ENCODE measurements around the gene SPINK1. TPM values are rescaled to one million over a fixed set of nuclear protein-coding genes. Genes with fewer than 3 reads are reported as not detected.
A peak's percentile ranks its signal among the peaks of the same experiment; 100 is the strongest.

Gene SPINK1
- total RNA-seq, 2 experiments from 2014 or later: not detected

DNA sequence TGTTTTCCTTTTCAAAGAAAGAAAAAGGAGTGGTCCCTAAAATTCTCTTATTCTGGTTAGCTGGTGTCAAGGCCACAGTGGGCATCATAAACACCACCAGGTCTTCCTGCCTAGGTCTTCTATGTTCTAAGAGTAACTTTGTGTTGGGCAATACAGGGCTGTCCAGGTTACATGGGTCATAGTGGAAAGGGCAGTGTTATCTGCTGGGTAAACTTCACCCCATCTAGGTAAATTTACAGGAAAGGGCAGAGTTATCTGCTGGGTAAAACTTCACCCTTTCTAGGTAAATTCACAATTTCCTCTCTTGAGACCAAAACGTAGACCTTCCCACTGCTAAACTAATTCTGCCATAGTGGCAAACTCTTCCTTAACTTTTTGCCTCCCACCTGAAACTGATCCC is 30.0 kb downstream of the SPINK1 start:
- Mint-ChIP-seq H3K4me1 (ENCODE audit: low read depth) (peaks cover 14% of the 10 kb centered on the region), H3K9me3 (ENCODE audit: insufficient read depth) (no peaks in the 10 kb centered on the region), H3K27ac (no peak overlapping the region), H3K36me3 (ENCODE audit: low read depth) (no peaks in the 10 kb centered on the region), H3K4me3 (no peak overlapping the region), H3K27me3 (ENCODE audit: low read depth) (peaks cover 22% of the 10 kb centered on the region)
- POLR2A ChIA-PET: no interaction called here
- DNase-seq: no peak
- CTCF ChIA-PET: no interaction called here
- no peak for ATAC-seq

DNA sequence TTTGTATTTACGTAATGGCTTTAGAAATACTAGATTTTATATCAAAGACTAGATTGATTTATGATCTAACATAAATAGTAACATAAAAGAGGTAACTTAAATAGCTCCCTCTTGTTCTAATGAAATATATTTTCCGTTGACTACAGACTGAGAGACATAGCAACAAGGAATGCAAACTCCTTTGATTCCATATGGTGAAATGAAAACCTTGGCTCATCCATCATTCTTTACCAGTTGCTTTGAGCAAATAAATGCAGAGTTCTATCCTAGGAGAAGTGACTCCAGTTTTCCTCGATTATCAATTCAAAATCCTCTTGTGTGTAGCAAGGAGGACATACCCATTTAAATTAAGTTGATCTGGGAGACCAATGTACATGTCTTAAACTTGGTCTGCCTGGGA is 31.0 kb downstream of the SPINK1 start:
- CTCF ChIA-PET: no interaction called here
- Mint-ChIP-seq H3K9me3 (ENCODE audit: insufficient read depth) (no peaks in the 10 kb centered on the region), H3K36me3 (ENCODE audit: low read depth) (no peaks in the 10 kb centered on the region), H3K27me3 (ENCODE audit: low read depth) (peaks cover 25% of the 10 kb centered on the region), H3K27ac (no peak overlapping the region), H3K4me3 (no peak overlapping the region), H3K4me1 (ENCODE audit: low read depth) (peaks cover 12% of the 10 kb centered on the region)
- POLR2A ChIA-PET: no interaction called here
- ATAC-seq (no peak), DNase-seq (no peak)

- Mint-ChIP-seq H3K4me1 (ENCODE audit: low read depth) (no peaks in the 10 kb centered on the region), H3K27ac (no peak overlapping the region), H3K4me3 (no peak overlapping the region), H3K27me3 (ENCODE audit: low read depth) (peaks cover 20% of the 10 kb centered on the region), H3K9me3 (ENCODE audit: insufficient read depth) (no peaks in the 10 kb centered on the region), H3K36me3 (ENCODE audit: low read depth) (no peaks in the 10 kb centered on the region)
- POLR2A ChIA-PET: no interaction called here
- DNase-seq: no peak
- ATAC-seq: no peak
- CTCF ChIA-PET: interaction anchor here (0.9 kb wide), 1 partner anchor 26 kb away, joined by 3 read pairs; no protein-coding TSS in a partner anchor
Measured at GRCh38 chr5:147796556-147797308, 34.7 kb downstream of the SPINK1 start.

GRCh38 chr5:147791181-147791580 is 40.3 kb downstream of the SPINK1 start:
- ChIA-PET CTCF (no interaction called here), POLR2A (no interaction called here)
- Mint-ChIP-seq H3K27ac (no peak overlapping the region), H3K27me3 (ENCODE audit: low read depth) (peaks cover 11% of the 10 kb centered on the region), H3K9me3 (ENCODE audit: insufficient read depth) (no peaks in the 10 kb centered on the region), H3K4me1 (ENCODE audit: low read depth) (no peaks in the 10 kb centered on the region), H3K36me3 (ENCODE audit: low read depth) (no peaks in the 10 kb centered on the region), H3K4me3 (no peak overlapping the region)
- DNase-seq (no peak), ATAC-seq (no peak)

- no peak for ATAC-seq
- no peaks in the 10 kb centered on the region for H3K36me3 Mint-ChIP-seq (ENCODE audit: low read depth)
- H3K4me1 Mint-ChIP-seq (ENCODE audit: low read depth): no peaks in the 10 kb centered on the region
- ChIA-PET CTCF (no interaction called here), POLR2A (no interaction called here)
- peaks cover 9% of the 10 kb centered on the region for H3K27me3 Mint-ChIP-seq (ENCODE audit: low read depth)
- H3K4me3 Mint-ChIP-seq: no peak overlapping the region
- H3K9me3 Mint-ChIP-seq (ENCODE audit: insufficient read depth): no peaks in the 10 kb centered on the region
- no peak for DNase-seq
- no peak overlapping the region for H3K27ac Mint-ChIP-seq
Measured at GRCh38 chr5:147789820-147790219, 41.7 kb downstream of the SPINK1 start.

DNA sequence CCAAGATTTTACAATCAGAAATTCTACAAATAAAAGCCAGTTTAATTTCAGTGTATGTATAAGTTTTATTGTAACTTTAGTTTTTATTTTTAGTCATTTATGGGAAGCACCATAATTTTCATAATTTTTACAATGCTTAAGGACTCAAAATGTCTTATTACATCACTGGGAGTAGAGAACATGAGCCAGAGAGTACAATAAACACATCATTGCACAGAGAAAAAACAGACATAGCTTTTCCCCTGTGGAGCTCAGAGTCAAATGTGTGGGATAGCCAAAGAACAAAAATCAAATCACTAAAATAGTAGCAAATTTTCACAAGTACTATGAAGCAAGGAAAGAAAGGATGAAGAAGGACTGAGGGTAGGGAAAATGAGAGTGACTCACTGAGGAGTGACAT is 43.4 kb downstream of the SPINK1 start:
- peaks cover 12% of the 10 kb centered on the region for H3K27me3 Mint-ChIP-seq (ENCODE audit: low read depth)
- H3K27ac Mint-ChIP-seq: no peak overlapping the region
- DNase-seq: no peak
- H3K36me3 Mint-ChIP-seq (ENCODE audit: low read depth): no peaks in the 10 kb centered on the region
- peaks cover 2% of the 10 kb centered on the region for H3K4me1 Mint-ChIP-seq (ENCODE audit: low read depth)
- POLR2A ChIA-PET: no interaction called here
- no peak for ATAC-seq
- CTCF ChIA-PET: no interaction called here
- no peak overlapping the region for H3K4me3 Mint-ChIP-seq
- H3K9me3 Mint-ChIP-seq (ENCODE audit: insufficient read depth): no peaks in the 10 kb centered on the region

- no peaks in the 10 kb centered on the region for H3K9me3 Mint-ChIP-seq (ENCODE audit: insufficient read depth)
- no peak overlapping the region for H3K27ac Mint-ChIP-seq
- H3K4me1 Mint-ChIP-seq (ENCODE audit: low read depth): peaks cover 10% of the 10 kb centered on the region
- CTCF ChIA-PET: interaction anchor here (0.5 kb wide), 1 partner anchor 72 kb away, joined by 3 read pairs; no protein-coding TSS in a partner anchor
- H3K36me3 Mint-ChIP-seq (ENCODE audit: low read depth): no peaks in the 10 kb centered on the region
- H3K4me3 Mint-ChIP-seq: no peak overlapping the region
- H3K27me3 Mint-ChIP-seq (ENCODE audit: low read depth): peaks cover 12% of the 10 kb centered on the region
- DNase-seq (no peak), ATAC-seq (no peak)
- POLR2A ChIA-PET: no interaction called here
Measured at GRCh38 chr5:147786142-147786541, 45.3 kb downstream of the SPINK1 start.

DNA sequence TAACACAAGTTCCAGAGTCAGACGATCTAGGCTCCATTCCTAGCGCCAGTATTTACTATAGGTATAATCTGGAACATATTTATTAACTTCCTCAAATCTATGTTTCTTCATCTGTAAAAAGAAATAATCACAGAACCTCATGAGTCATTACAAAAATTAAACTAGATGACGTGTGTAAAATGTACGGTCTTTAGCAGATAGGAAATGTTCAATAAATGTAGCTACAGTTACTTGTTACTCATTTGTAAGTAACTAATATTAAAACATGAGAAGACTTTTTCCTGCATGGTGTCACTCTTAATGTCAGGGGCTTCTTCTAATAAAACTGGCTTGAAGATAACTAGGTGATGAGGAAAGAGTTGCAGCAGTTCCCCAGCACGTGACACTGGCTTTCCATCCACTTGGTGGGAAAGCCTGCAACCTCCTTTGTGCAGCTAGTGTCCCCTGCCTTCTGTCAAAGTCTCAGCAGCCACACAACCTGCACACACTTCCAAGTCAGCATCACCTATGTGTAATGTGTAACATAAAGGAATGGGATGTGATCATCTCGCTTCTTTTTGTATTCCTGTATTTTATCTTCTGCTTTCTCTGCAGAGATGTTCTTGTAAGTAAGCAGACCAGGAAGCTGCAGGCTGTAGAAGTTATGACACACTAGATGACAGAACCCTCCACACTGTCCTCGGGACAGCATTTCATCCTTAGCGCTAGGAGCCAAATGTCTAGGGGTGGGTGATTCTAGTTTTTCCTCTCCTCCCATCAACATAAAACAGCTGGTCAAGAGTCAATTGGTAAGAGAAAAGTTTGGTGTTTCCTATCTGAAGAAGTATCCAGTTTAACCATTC is 47.1 kb downstream of the SPINK1 start:
- DNase-seq (no peak), ATAC-seq (no peak)
- ChIA-PET POLR2A (no interaction called here), CTCF (no interaction called here)
- Mint-ChIP-seq H3K9me3 (ENCODE audit: insufficient read depth) (no peaks in the 10 kb centered on the region), H3K4me3 (no peak overlapping the region), H3K27ac (no peak overlapping the region), H3K36me3 (ENCODE audit: low read depth) (no peaks in the 10 kb centered on the region), H3K4me1 (ENCODE audit: low read depth) (peaks cover 23% of the 10 kb centered on the region), H3K27me3 (ENCODE audit: low read depth) (peaks cover 12% of the 10 kb centered on the region)

GRCh38 chr5:147782110-147783028 is 49.1 kb downstream of the SPINK1 start, which contains the start of gene JAKMIP2:
Gene JAKMIP2, minus strand, starts transcription at chr5:147782728. Its CDS starts 110,922 bp downstream, at chr5:147671806.
- DNase-seq (peak; percentile 97), ATAC-seq (peak; percentile 100)
- H3K4me3 Mint-ChIP-seq: peak within 1 kb of the TSS; percentile 86
- peak within 1 kb of the TSS; percentile 97 for H3K27ac Mint-ChIP-seq
- no peaks in the 10 kb centered on the region for H3K36me3 Mint-ChIP-seq (ENCODE audit: low read depth)
- CTCF ChIA-PET: interaction anchor here (0.5 to 1.5 kb wide), 4 partner anchors 40 to 1250 kb away, joined by 3 to 6 read pairs (median 3); no protein-coding TSS in a partner anchor
- H3K9me3 Mint-ChIP-seq (ENCODE audit: insufficient read depth): no peaks in the 10 kb centered on the region
- POLR2A ChIA-PET: interaction anchor here (0.5 to 1.1 kb wide), 8 partner anchors 19 to 1770 kb away, joined by 3 to 4 read pairs (median 3); no protein-coding TSS in a partner anchor
- peaks cover 23% of the 10 kb centered on the region for H3K4me1 Mint-ChIP-seq (ENCODE audit: low read depth)
- peaks cover 9% of the 10 kb centered on the region for H3K27me3 Mint-ChIP-seq (ENCODE audit: low read depth)

- peak overlapping the region; percentile 50 for H3K27ac Mint-ChIP-seq
Measured at GRCh38 chr5:147780924-147781573, 50.4 kb downstream of the SPINK1 start.

DNA sequence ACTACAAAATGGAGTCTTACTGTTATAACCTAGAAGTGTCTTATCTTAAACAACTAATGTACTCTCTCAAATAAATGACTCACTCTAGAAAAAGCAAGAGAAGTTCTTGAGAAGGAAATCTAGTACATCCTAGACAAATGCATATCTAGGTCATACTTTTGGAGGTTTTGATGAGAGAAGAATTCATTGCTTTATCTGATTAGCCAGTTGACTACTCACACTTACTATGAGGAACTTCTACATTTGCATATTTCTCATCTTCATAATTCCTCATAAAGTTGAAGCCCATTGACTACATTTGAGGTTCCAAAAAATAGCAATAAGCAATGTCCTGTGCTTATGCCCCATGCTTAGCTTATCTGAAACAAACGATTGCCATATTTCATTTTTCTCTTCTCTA is 51.8 kb downstream of the SPINK1 start:
- peaks cover 2% of the 10 kb centered on the region for H3K27me3 Mint-ChIP-seq (ENCODE audit: low read depth)
- no peak overlapping the region for H3K4me3 Mint-ChIP-seq
- H3K9me3 Mint-ChIP-seq (ENCODE audit: insufficient read depth): no peaks in the 10 kb centered on the region
- H3K36me3 Mint-ChIP-seq (ENCODE audit: low read depth): peaks cover 15% of the 10 kb centered on the region
- no peak overlapping the region for H3K27ac Mint-ChIP-seq
- H3K4me1 Mint-ChIP-seq (ENCODE audit: low read depth): peaks cover 23% of the 10 kb centered on the region
- POLR2A ChIA-PET: no interaction called here
- ATAC-seq (no peak), DNase-seq (no peak)
- CTCF ChIA-PET: interaction anchor here (1.5 kb wide), 1 partner anchor 43 kb away, joined by 3 read pairs; no protein-coding TSS in a partner anchor

More at GRCh38 chr5:147780924-147781573, 50.4 kb downstream of the SPINK1 start:
- Mint-ChIP-seq H3K9me3 (ENCODE audit: insufficient read depth) (no peaks in the 10 kb centered on the region), H3K4me3 (peak overlapping the region; percentile 86), H3K4me1 (ENCODE audit: low read depth) (peaks cover 23% of the 10 kb centered on the region), H3K36me3 (ENCODE audit: low read depth) (peaks cover 10% of the 10 kb centered on the region), H3K27me3 (ENCODE audit: low read depth) (peaks cover 6% of the 10 kb centered on the region)
- ATAC-seq (no peak), DNase-seq (no peak)
- POLR2A ChIA-PET: no interaction called here
- CTCF ChIA-PET: interaction anchor here (1.5 kb wide), 1 partner anchor 42 kb away, joined by 3 read pairs; no protein-coding TSS in a partner anchor
